HepG2 (cell line): ENCODE results near the gene TAPBP. TPM values are rescaled to one million over a fixed set of nuclear protein-coding genes. Genes with fewer than 3 reads are reported as not detected.
A peak's percentile ranks its signal among the peaks of the same experiment; 100 is the strongest.

Experiments used
- ATAC-seq: fragments of 200-7000 bp; cut with Tn5 transposase; 3 replicates; pipeline ENCODE4 v1.9.1; 2020; ENCODE audit warnings: mild to moderate bottlenecking, moderate library complexity
- BruUV-seq: library from RNA; stranded (reverse); fragments of 400-500 nt; replicated peaks from 2 replicates; lab custom pipeline; 2021; lab: Mats Ljungman, UMichigan
- CTCF ChIA-PET: fragments of 300-600 bp; formaldehyde crosslinking; extraction: SDS; loops from one replicate; lab custom pipeline; 2021; ENCODE audit warnings: low total read pairs, inconsistent platforms, low intra/inter-chr PET ratio; lab: Yijun Ruan, JAX
- POLR2A ChIA-PET: fragments of 350-600 bp; sonication (Branson Sonifier 250); formaldehyde crosslinking; loops from one replicate; lab custom pipeline; 2020; ENCODE audit warnings: antibody characterized with exemption, inconsistent platforms; lab: Yijun Ruan, JAX
- DNase-seq: peaks from one replicate; pipeline ENCODE4 v3.0.0-alpha.2; 2015; ENCODE audit warnings: low spot score
- FAIRE-seq: peaks from 3 replicates; lab custom pipeline; 2011; peaks lifted over from hg19 to GRCh38; lab: Jason Lieb, UNC
- H2AFZ ChIP-seq: one replicate; pipeline ENCODE4 v1.6.1; 2011; ENCODE audit warnings: low read length, inconsistent platforms
- H3K27ac ChIP-seq: fragments of 300-600 bp; 3 replicates; pipeline ENCODE4 v1.8.0; 2011; ENCODE audit warnings: mixed run types, mild to moderate bottlenecking, mixed read lengths, low read length, inconsistent platforms; ENCODE audit not compliant: insufficient read depth; ENCODE audit errors: extremely low read length
- H3K27me3 ChIP-seq, 2 experiments: fragments of 200-600 bp in 1 of 2; 2 replicates in 1 of 2; 3 replicates in 1 of 2; pipeline versions ENCODE4 v1.6.0 to v1.8.0; 2011; ENCODE audit warnings: low read length in 2 of 2, mild to moderate bottlenecking in 2 of 2, moderate library complexity in 2 of 2, inconsistent platforms in 1 of 2; ENCODE audit not compliant: insufficient read depth in 2 of 2, control insufficient read depth in 1 of 2
- H3K36me3 ChIP-seq, 2 experiments: fragments of 200-600 bp in 1 of 2; replicated peaks in 1 of 2; 2 replicates in 1 of 2; 3 replicates in 1 of 2; pipeline versions ENCODE4 v1.5.1 to v1.8.0; 2011; ENCODE audit warnings: low read length in 2 of 2, inconsistent platforms in 1 of 2; ENCODE audit not compliant: insufficient read depth in 2 of 2, control insufficient read depth in 1 of 2
- H3K4me1 ChIP-seq: 2 replicates; pipeline ENCODE4 v1.5.1; 2012; ENCODE audit warnings: low read length, inconsistent platforms; ENCODE audit not compliant: insufficient read depth
- H3K4me2 ChIP-seq: 2 replicates; pipeline ENCODE4 v1.6.0; 2011; ENCODE audit warnings: low read depth, low read length, inconsistent platforms
- H3K4me3 ChIP-seq, 3 experiments: fragments of 200-600 bp in 1 of 3; sonication (generic), shearing (Covaris generic) in 1 of 3; replicated peaks in 1 of 3; 2 replicates each; pipeline ENCODE4 v1.5.1; 2011 to 2016; ENCODE audit warnings: low read length in 3 of 3, inconsistent platforms in 2 of 3, low read depth in 2 of 3, mild to moderate bottlenecking in 2 of 3, control low read depth in 1 of 3, mixed read lengths in 1 of 3; ENCODE audit not compliant: insufficient read depth in 1 of 3
- H3K79me2 ChIP-seq: one replicate; pipeline ENCODE4 v1.6.1; 2011; ENCODE audit warnings: low read length, inconsistent platforms; ENCODE audit not compliant: insufficient read depth
- H3K9ac ChIP-seq: 2 replicates; pipeline ENCODE4 v1.6.0; 2011; ENCODE audit warnings: mild to moderate bottlenecking, low read depth, low read length, inconsistent platforms; ENCODE audit not compliant: insufficient read depth
- H3K9me3 ChIP-seq: 2 replicates; pipeline ENCODE4 v1.5.1; 2012; ENCODE audit warnings: mild to moderate bottlenecking, low read length
- H4K20me1 ChIP-seq: 2 replicates; pipeline ENCODE4 v1.6.0; 2011; ENCODE audit warnings: inconsistent platforms, mild to moderate bottlenecking, low read length, moderate library complexity; ENCODE audit not compliant: insufficient read depth
- ARNT2 ChIP-seq: sonication (generic); formaldehyde crosslinking; IDR thresholded peaks from 2 replicates; pipeline ENCODE4 v1.8.0; 2022; ENCODE audit warnings: mild to moderate bottlenecking, low read depth, missing genetic modification reagents, moderate library complexity
- ATF7-NPFF ChIP-seq: sonication (generic); formaldehyde crosslinking; IDR thresholded peaks from 2 replicates; pipeline ENCODE4 v1.8.1; 2023; ENCODE audit warnings: mild to moderate bottlenecking, low read depth, missing genetic modification reagents, moderate library complexity
- HNF4A ChIP-seq: sonication (generic); formaldehyde crosslinking; IDR thresholded peaks from 2 replicates; pipeline ENCODE4 v1.4.0; 2020; ENCODE audit warnings: missing genetic modification reagents
- KDM4B ChIP-seq: sonication (generic); formaldehyde crosslinking; IDR thresholded peaks from 2 replicates; pipeline ENCODE4 v1.4.0; 2020; ENCODE audit warnings: missing genetic modification reagents
- MEIS2 ChIP-seq: sonication (generic); formaldehyde crosslinking; IDR thresholded peaks from 2 replicates; pipeline ENCODE4 v1.9.0; 2021; ENCODE audit warnings: mild to moderate bottlenecking, missing genetic modification reagents
- NCOA2 ChIP-seq: sonication (generic); formaldehyde crosslinking; IDR thresholded peaks from 2 replicates; pipeline ENCODE4 v1.8.0; 2022; ENCODE audit warnings: inconsistent platforms
- RNF2 ChIP-seq: fragments of 450-650 bp; conservative IDR thresholded peaks from 2 replicates; pipeline ENCODE4 v1.6.1; 2016; ENCODE audit warnings: low read depth
- SAP130 ChIP-seq: IDR thresholded peaks from 2 replicates; pipeline ENCODE4 v1.6.1; 2016; ENCODE audit warnings: low read depth
- TGIF2 ChIP-seq: IDR thresholded peaks from 2 replicates; pipeline ENCODE4 v1.6.1; 2016; ENCODE audit warnings: control low read depth, missing compliant biosample characterization
- ZBTB7B ChIP-seq: sonication (generic); formaldehyde crosslinking; IDR thresholded peaks from 2 replicates; pipeline ENCODE4 v1.4.0; 2020; ENCODE audit warnings: missing genetic modification reagents
- ZFP37 ChIP-seq: sonication (generic); formaldehyde crosslinking; IDR thresholded peaks from 2 replicates; pipeline ENCODE4 v1.4.0; 2020; ENCODE audit warnings: missing genetic modification reagents, borderline replicate concordance
- ZFX ChIP-seq: sonication (generic); formaldehyde crosslinking; IDR thresholded peaks from 2 replicates; pipeline ENCODE4 v1.4.0; 2020; ENCODE audit warnings: mild to moderate bottlenecking, low read depth, missing genetic modification reagents, moderate library complexity
- ZNF343 ChIP-seq: sonication (generic); formaldehyde crosslinking; IDR thresholded peaks from 2 replicates; pipeline ENCODE4 v1.4.0; 2020; ENCODE audit warnings: mild to moderate bottlenecking, missing genetic modification reagents
- ZNF572 ChIP-seq: sonication (generic); formaldehyde crosslinking; IDR thresholded peaks from 2 replicates; pipeline ENCODE4 v1.5.1; 2020; ENCODE audit warnings: mild to moderate bottlenecking, missing genetic modification reagents
- ZNF687 ChIP-seq: sonication (generic); formaldehyde crosslinking; IDR thresholded peaks from 2 replicates; pipeline ENCODE4 v1.5.1; 2020; ENCODE audit warnings: mild to moderate bottlenecking, missing genetic modification reagents, moderate library complexity
- WGBS: methylation state at CpG from one replicate; pipeline ENCODE4 v1.1.6; 2017; ENCODE audit warnings: low lambda C conversion rate; 5-methylcytosine and 5-hydroxymethylcytosine counted together
- in situ Hi-C: cut with HindIII; loops from 2 replicates; pipeline ENCODE4 v1.10.0; 2017; ENCODE audit warnings: low pct_unique_long_range_greater_than_20kb; ENCODE audit not compliant: extremely low pct_ligation_motif_present
- intact Hi-C: fragments of 100-400 bp; cut with micrococcal nuclease; formaldehyde crosslinking; loops from one replicate; pipeline ENCODE4 v1.10.0; 2022; ENCODE audit not compliant: unreplicated experiment
- polyA plus RNA-seq, 8 experiments: library from polyadenylated mRNA; depleted of rRNA in 3 of 8; stranded (reverse) in 7 of 8; unstranded in 1 of 8; fragments of >200 nt; fragmentation: Illumina TruSeq in 4 of 8; extraction: Trizol in 4 of 8; gene quantifications; 2 replicates each; pipeline versions ENCODE4 v1.2.1 to v1.2.3, GENCODE V29; 2011 to 2016; ENCODE audit warnings: low read depth in 4 of 8, missing spikeins in 1 of 8, mixed read lengths in 1 of 8; ENCODE audit not compliant: insufficient read depth in 1 of 8
- total RNA-seq, 5 experiments: library from RNA; depleted of rRNA; stranded (reverse); fragments of >200 nt; fragmentation: Illumina TruSeq; extraction: Trizol; gene quantifications; 2 replicates each; pipeline ENCODE4 v1.2.3, GENCODE V29; 2016; ENCODE audit warnings: low read depth in 1 of 5
- TF ChIP-seq, protein P1 (sequence below): IDR thresholded peaks from 2 replicates; pipeline ENCODE4 v1.6.1; 2016; ENCODE audit warnings: mild to moderate bottlenecking
- TF ChIP-seq, protein P2 (sequence below): sonication (generic); formaldehyde crosslinking; IDR thresholded peaks from 2 replicates; pipeline ENCODE4 v1.4.0; 2020; ENCODE audit warnings: missing genetic modification reagents

TAPBP gene
- total and polyA plus RNA-seq, 2 of the 13 experiments (the other 11 are each of a cell fraction or from before 2014, with no cell fraction given), result 27.4 to 32.3 TPM

- FAIRE-seq, result no peak
- TF ChIP-seq MEIS2 (CRISPR knock-in tag) (no peak), ZNF343 (CRISPR knock-in tag) (0 out of 2 replicates have a peak, but pooled peaks have one; percentile 28), KDM4B (CRISPR knock-in tag) (no peak), TGIF2 (0 out of 2 replicates have a peak, but pooled peaks have one; percentile 13), HNF4A (CRISPR knock-in tag) (no peak), ZBTB7B (CRISPR knock-in tag) (peak; percentile 35; the same call in 1 of the 2 replicates), ZFP37 (CRISPR knock-in tag) (no peak), ATF7-NPFF (CRISPR knock-in tag) (peak; percentile 46; the same call in 1 of the 2 replicates), ARNT2 (peak; percentile 53; the same call in 1 of the 2 replicates), ZNF572 (CRISPR knock-in tag) (peak; percentile 53; the same call in 1 of the 2 replicates), NCOA2 (no peak), RNF2 (no peak), SAP130 (CRISPR knock-in tag) (peak; percentile 17; the same call in 1 of the 2 replicates), ZNF687 (CRISPR knock-in tag) (peak; percentile 57), ZFX (CRISPR knock-in tag) (0 out of 2 replicates have a peak, but pooled peaks have one; percentile 44)
- TF ChIP-seq, protein P1, sequence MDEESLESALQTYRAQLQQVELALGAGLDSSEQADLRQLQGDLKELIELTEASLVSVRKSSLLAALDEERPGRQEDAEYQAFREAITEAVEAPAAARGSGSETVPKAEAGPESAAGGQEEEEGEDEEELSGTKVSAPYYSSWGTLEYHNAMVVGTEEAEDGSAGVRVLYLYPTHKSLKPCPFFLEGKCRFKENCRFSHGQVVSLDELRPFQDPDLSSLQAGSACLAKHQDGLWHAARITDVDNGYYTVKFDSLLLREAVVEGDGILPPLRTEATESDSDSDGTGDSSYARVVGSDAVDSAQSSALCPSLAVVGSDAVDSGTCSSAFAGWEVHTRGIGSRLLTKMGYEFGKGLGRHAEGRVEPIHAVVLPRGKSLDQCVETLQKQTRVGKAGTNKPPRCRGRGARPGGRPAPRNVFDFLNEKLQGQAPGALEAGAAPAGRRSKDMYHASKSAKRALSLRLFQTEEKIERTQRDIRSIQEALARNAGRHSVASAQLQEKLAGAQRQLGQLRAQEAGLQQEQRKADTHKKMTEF, result 0 out of 2 replicates have a peak, but pooled peaks have one; percentile 18
- TF ChIP-seq, protein P2, sequence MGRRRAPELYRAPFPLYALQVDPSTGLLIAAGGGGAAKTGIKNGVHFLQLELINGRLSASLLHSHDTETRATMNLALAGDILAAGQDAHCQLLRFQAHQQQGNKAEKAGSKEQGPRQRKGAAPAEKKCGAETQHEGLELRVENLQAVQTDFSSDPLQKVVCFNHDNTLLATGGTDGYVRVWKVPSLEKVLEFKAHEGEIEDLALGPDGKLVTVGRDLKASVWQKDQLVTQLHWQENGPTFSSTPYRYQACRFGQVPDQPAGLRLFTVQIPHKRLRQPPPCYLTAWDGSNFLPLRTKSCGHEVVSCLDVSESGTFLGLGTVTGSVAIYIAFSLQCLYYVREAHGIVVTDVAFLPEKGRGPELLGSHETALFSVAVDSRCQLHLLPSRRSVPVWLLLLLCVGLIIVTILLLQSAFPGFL (CRISPR knock-in tag), result no peak
Measured at GRCh38 chr6:33297406-33297955, 16.4 kb downstream of the TAPBP start.

More at GRCh38 chr6:33297406-33297955, 16.4 kb downstream of the TAPBP start:
- Histone ChIP-seq H3K4me2 (peak overlapping the region; percentile 92), H3K4me3 (peak overlapping the region; percentile 75 to 88 (median 79)), H2AFZ (no peak overlapping the region), H3K4me1 (peaks cover 27% of the 10 kb centered on the region), H3K27ac (peak overlapping the region; percentile 93), H3K27me3 (no peaks in the 10 kb centered on the region; a peak in 1 of 5 replicates), H4K20me1 (no peaks in the 10 kb centered on the region), H3K79me2 (peaks cover 12% of the 10 kb centered on the region), H3K9me3 (no peaks in the 10 kb centered on the region), H3K9ac (peak overlapping the region; percentile 58), H3K36me3 (peaks cover 5 to 12% of the 10 kb centered on the region in 2 experiments; a peak in 3 of 5 replicates)
- POLR2A ChIA-PET, result interaction anchor here (1.1 to 3.3 kb wide), 11 partner anchors 9 to 325 kb away, joined by 3 to 40 read pairs (median 8); partner anchors contain the start of genes B3GALT4, HSD17B8, PFDN6 and RPS18
- in situ Hi-C loops, result loop anchor here (5.0 to 25.0 kb wide), 2 partner anchors 95 to 115 kb away; partner anchors contain the start of genes CUTA, HSD17B8, PHF1 and RXRB
- 8% methylated on average over 10 of the region's 16 CpGs for WGBS
- no peak for DNase-seq
- CTCF ChIA-PET, result interaction anchor here (1.2 to 3.3 kb wide), 3 partner anchors 8 to 94 kb away, joined by 3 to 52 read pairs (median 3); partner anchors contain the start of genes KIFC1, PFDN6 and WDR46
- intact Hi-C loops, result no loop called here
- BruUV-seq, result no TSS peak
- ATAC-seq, result peak; percentile 45
